Placental pericyte (primary cell): ENCODE results near the gene SPAG4. TPM values are rescaled to one million over a fixed set of nuclear protein-coding genes. Genes with fewer than 3 reads are reported as not detected.

Experiments used
- small RNA-seq: library from RNA; depleted of rRNA; stranded (forward); fragments of <200 nt; gene quantifications from one replicate; pipeline ENCODE3, GENCODE V24; 2012; ENCODE audit warnings: low replicate concordance
- total RNA-seq: library from RNA; depleted of rRNA; stranded (reverse); fragments of >200 nt; gene quantifications from 2 replicates; pipeline ENCODE4 v1.2.3, GENCODE V29; 2012

Gene SPAG4
- 5.0 and 5.3 TPM in 2 replicates for total RNA-seq

GRCh38 chr20:35615667-35616464, at the start of gene SPAG4:
Gene SPAG4 (plus strand): TSS chr20:35615829. CDS start chr20:35616004, 175 bp downstream.

GRCh38 chr20:35664466-35665206, 49.0 kb downstream of the SPAG4 start, which contains the start of the genes CPNE1 and RBM12:
Gene CPNE1 (minus strand): TSS chr20:35664900. CDS start chr20:35632923, 31,977 bp downstream.
Gene RBM12 (minus strand): TSS chr20:35664900. CDS start chr20:35655322, 9,578 bp downstream.

Small RNAs within 50 kb of the gene (small RNA-seq; reads per million reads assigned to genes)
- not detected for gene RNU6-759P
- gene RPL37P1, result not detected

Other genes starting within 250 kb of the SPAG4 start
- 21.4 and 40.4 TPM in 2 replicates for gene UQCC1, start 203.9 kb upstream of the SPAG4 start, total RNA-seq
- gene GDF5, start 177.6 kb upstream of the SPAG4 start, total RNA-seq, result 4.2 and 4.4 TPM in 2 replicates
- 20.8 and 21.5 TPM in 2 replicates for gene CEP250, start 160.2 kb upstream of the SPAG4 start, total RNA-seq
- gene C20orf173, start 86.2 kb upstream of the SPAG4 start, total RNA-seq, result not detected in 2 replicates
- 207 and 467 TPM in 2 replicates for gene ERGIC3, start 73.8 kb upstream of the SPAG4 start, total RNA-seq
- gene CPNE1, start 49.1 kb downstream of the SPAG4 start, total RNA-seq, result 80.1 and 121 TPM in 2 replicates
- gene RBM12, start 49.1 kb downstream of the SPAG4 start, total RNA-seq, result 42.5 and 57.3 TPM in 2 replicates
- gene NFS1, start 83.5 kb downstream of the SPAG4 start, total RNA-seq, result 14.0 and 27.1 TPM in 2 replicates
- gene ROMO1, start 83.6 kb downstream of the SPAG4 start, total RNA-seq, result 97.2 and 102 TPM in 2 replicates
- 213 and 253 TPM in 2 replicates for gene RBM39, start 126.4 kb downstream of the SPAG4 start, total RNA-seq
- gene PHF20, start 156.2 kb downstream of the SPAG4 start, total RNA-seq, result 20.1 and 26.1 TPM in 2 replicates